Tibial nerve (tissue), 4 donors: Measurements from ENCODE around the gene NME1. TPM values are rescaled to one million over a fixed set of nuclear protein-coding genes. Genes with fewer than 3 reads are reported as not detected.

Source experiments
- DNase-seq, 2 donors: peaks; one replicate each; pipeline ENCODE4 v3.0.0-alpha.2; 2019; ENCODE audit warnings: low spot score in 2 of 2
- H3K27ac ChIP-seq, 4 donors: fragments of 200-600 bp; sonication (generic) in 3 of 4; one replicate each; pipeline ENCODE4 v1.5.1; 2017 to 2019; ENCODE audit warnings: mild to moderate bottlenecking in 1 of 4
- H3K27me3 ChIP-seq, 2 donors: fragments of 200-600 bp; sonication (generic) in 1 of 2; one replicate each; pipeline versions ENCODE4 v1.5.1 to v1.6.0; 2017 to 2019
- H3K36me3 ChIP-seq, 3 donors: fragments of 200-600 bp; sonication (generic); one replicate each; pipeline ENCODE4 v1.5.1; 2018 to 2019
- H3K4me1 ChIP-seq, 4 donors: fragments of 200-600 bp; sonication (generic) in 3 of 4; one replicate each; pipeline ENCODE4 v1.5.1; 2017 to 2019
- H3K4me3 ChIP-seq, 4 donors: fragments of 200-600 bp; sonication (generic) in 3 of 4; one replicate each; pipeline ENCODE4 v1.5.1; 2017 to 2019; ENCODE audit warnings: mild to moderate bottlenecking in 1 of 4, moderate library complexity in 1 of 4
- H3K9me3 ChIP-seq, 4 donors: fragments of 200-600 bp; sonication (generic) in 3 of 4; one replicate each; pipeline ENCODE4 v1.5.1; 2017 to 2019
- EP300 ChIP-seq, 2 donors: sonication (generic); formaldehyde crosslinking; IDR thresholded peaks; one replicate each; pipeline ENCODE4 v1.6.1; 2017; ENCODE audit warnings: antibody characterized with exemption in 2 of 2, mild to moderate bottlenecking in 1 of 2
- POLR2A ChIP-seq, 2 donors: fragments of 450-650 bp; IDR thresholded peaks; one replicate each; pipeline ENCODE4 v1.6.1; 2017; ENCODE audit warnings: antibody characterized with exemption in 2 of 2, mild to moderate bottlenecking in 2 of 2, moderate library complexity in 2 of 2
- WGBS, 2 donors: methylation state at CpG; one replicate each; pipeline ENCODE4 v1.1.5; 2018; 5-methylcytosine and 5-hydroxymethylcytosine counted together
- total RNA-seq, 4 donors: library from RNA; depleted of rRNA; stranded (reverse); fragments of >200 nt; gene quantifications; one replicate each; pipeline ENCODE4 v1.1.0, GENCODE V29; 2016
- TF ChIP-seq, protein P1 (sequence below), 5 experiments: fragments of 200-600 bp in 3 of 5; fragments of 450-650 bp in 2 of 5; sonication (generic) in 3 of 5; IDR thresholded peaks; one replicate each; pipeline ENCODE4 v1.5.1; 2016 to 2019; ENCODE audit warnings: antibody characterized with exemption in 5 of 5, mild to moderate bottlenecking in 3 of 5, moderate library complexity in 2 of 5

The NME1 gene
- total RNA-seq, 4 donors from 2014 or later = 12.7 to 105 (median 38.7) TPM

DNA sequence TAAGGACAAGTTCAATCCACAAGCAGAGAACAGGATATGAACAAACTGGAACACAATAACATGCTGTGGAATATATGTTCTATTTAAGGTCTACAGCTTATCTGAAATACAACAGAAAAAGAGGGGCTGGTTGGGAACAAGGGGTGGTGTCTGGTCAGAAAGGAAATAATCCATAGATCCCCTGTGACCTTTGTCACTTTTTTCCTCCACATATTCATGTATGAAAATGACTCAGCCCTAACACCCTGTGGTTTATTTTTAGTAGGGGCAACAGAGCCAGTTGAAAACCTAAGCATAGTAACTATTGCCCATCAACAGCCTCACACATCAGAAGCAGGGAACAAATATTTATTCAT lies 20.4 kb upstream of the NME1 start:
- Histone ChIP-seq H3K4me3 (no peak overlapping the region), H3K27me3 (no peaks in the 10 kb centered on the region), H3K4me1 (peaks cover 0 to 7% (median 2%) of the 10 kb centered on the region in 4 donors), H3K36me3 (no peaks in the 10 kb centered on the region), H3K9me3 (no peaks in the 10 kb centered on the region), H3K27ac (no peak overlapping the region)
- DNase-seq = no peak
- TF ChIP-seq, protein P1, sequence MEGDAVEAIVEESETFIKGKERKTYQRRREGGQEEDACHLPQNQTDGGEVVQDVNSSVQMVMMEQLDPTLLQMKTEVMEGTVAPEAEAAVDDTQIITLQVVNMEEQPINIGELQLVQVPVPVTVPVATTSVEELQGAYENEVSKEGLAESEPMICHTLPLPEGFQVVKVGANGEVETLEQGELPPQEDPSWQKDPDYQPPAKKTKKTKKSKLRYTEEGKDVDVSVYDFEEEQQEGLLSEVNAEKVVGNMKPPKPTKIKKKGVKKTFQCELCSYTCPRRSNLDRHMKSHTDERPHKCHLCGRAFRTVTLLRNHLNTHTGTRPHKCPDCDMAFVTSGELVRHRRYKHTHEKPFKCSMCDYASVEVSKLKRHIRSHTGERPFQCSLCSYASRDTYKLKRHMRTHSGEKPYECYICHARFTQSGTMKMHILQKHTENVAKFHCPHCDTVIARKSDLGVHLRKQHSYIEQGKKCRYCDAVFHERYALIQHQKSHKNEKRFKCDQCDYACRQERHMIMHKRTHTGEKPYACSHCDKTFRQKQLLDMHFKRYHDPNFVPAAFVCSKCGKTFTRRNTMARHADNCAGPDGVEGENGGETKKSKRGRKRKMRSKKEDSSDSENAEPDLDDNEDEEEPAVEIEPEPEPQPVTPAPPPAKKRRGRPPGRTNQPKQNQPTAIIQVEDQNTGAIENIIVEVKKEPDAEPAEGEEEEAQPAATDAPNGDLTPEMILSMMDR (IDR thresholded peaks at IDR 0.05) = no peak
- TF ChIP-seq EP300 (IDR thresholded peaks at IDR 0.05) (no peak), POLR2A (IDR thresholded peaks at IDR 0.05) (no peak)

DNA sequence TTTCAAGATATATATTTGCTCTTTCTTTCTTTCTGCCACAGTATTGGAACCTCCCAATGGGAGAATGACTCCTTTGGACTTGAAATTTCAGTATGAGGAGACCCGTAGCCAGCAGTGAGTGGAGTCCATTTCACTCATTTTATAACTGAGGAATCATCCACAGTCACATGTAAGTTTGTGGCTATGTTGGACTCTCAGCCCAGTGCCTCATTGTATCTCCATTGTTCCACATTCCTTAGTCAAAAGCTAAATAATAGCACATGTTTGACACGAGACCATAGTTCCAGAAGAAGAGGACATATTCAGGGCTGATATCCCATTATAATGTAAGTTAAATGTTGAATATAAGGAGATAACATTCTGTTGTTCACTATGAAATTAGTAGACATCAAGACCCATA lies 20.0 kb upstream of the NME1 start:
- peaks cover 0 to 3% (median 0%) of the 10 kb centered on the region in 4 donors for H3K4me1 ChIP-seq
- TF ChIP-seq EP300 (IDR thresholded peaks at IDR 0.05) (no peak), POLR2A (IDR thresholded peaks at IDR 0.05) (no peak)
- TF ChIP-seq, protein P1 (IDR thresholded peaks at IDR 0.05) = no peak
- no peaks in the 10 kb centered on the region for H3K9me3 ChIP-seq
- H3K27me3 ChIP-seq = no peaks in the 10 kb centered on the region
- no peak overlapping the region for H3K4me3 ChIP-seq
- no peak overlapping the region for H3K27ac ChIP-seq
- DNase-seq = no peak
- H3K36me3 ChIP-seq = no peaks in the 10 kb centered on the region
- 61 to 62% methylated on average over 2 of the region's 2 CpGs for WGBS, 2 donors

DNA sequence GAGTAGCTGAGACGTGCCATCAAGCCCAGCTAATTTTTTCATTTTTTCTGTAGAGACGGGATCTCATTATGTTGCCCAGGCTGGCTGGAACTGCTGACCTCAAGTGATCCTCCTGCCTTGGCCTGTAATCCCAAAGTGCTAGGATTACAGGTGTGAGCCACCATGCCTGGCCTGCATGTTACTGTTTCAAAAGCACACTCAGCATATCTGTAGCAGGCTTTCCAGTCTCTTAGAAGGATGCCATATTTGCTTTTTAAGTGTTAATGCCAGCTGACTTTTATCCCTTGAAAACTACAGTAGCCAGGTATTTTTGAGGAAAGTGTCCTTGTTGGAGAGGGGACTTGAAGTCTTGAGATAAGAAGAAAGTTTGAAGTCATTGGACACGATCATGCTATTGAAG lies 17.4 kb upstream of the NME1 start:
- WGBS, 2 donors = 85 to 94% methylated on average over 3 of the region's 3 CpGs
- no peaks in the 10 kb centered on the region for H3K36me3 ChIP-seq
- no peaks in the 10 kb centered on the region for H3K27me3 ChIP-seq
- TF ChIP-seq POLR2A (IDR thresholded peaks at IDR 0.05) = no peak
- peaks cover 0 to 3% (median 0%) of the 10 kb centered on the region in 4 donors for H3K4me1 ChIP-seq
- no peak overlapping the region for H3K4me3 ChIP-seq
- no peak for DNase-seq
- H3K27ac ChIP-seq = no peak overlapping the region
- no peaks in the 10 kb centered on the region for H3K9me3 ChIP-seq

DNA sequence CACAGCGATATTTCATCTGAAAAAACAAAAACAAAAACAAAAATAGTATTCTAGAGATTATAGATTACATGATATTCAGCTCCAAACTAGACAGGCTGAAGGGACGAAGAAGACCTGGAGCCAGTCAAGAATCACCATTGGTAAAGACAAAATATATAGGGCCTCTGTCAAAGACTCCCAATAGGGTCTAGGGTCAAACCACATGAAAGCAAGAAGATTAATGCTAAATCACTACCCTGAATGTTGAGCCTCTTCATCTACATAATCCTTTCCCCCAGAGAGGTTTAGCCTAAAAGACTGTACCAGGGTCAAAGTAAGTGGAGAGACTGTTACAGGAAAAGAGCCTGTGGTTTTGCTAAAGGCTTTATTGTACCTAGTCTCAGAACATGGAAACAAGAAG lies 10.8 kb upstream of the NME1 start:
- 91 to 97% methylated on average over 2 of the region's 2 CpGs for WGBS, 2 donors
- TF ChIP-seq, protein P1 (IDR thresholded peaks at IDR 0.05) = no peak
- no peak for TF ChIP-seq POLR2A (IDR thresholded peaks at IDR 0.05)
- TF ChIP-seq EP300 (IDR thresholded peaks at IDR 0.05) = no peak
- Histone ChIP-seq H3K9me3 (no peaks in the 10 kb centered on the region), H3K4me1 (peaks cover 0 to 16% (median 0%) of the 10 kb centered on the region in 4 donors), H3K4me3 (no peak overlapping the region), H3K36me3 (no peaks in the 10 kb centered on the region), H3K27me3 (no peaks in the 10 kb centered on the region), H3K27ac (no peak overlapping the region)
- DNase-seq = no peak

DNA sequence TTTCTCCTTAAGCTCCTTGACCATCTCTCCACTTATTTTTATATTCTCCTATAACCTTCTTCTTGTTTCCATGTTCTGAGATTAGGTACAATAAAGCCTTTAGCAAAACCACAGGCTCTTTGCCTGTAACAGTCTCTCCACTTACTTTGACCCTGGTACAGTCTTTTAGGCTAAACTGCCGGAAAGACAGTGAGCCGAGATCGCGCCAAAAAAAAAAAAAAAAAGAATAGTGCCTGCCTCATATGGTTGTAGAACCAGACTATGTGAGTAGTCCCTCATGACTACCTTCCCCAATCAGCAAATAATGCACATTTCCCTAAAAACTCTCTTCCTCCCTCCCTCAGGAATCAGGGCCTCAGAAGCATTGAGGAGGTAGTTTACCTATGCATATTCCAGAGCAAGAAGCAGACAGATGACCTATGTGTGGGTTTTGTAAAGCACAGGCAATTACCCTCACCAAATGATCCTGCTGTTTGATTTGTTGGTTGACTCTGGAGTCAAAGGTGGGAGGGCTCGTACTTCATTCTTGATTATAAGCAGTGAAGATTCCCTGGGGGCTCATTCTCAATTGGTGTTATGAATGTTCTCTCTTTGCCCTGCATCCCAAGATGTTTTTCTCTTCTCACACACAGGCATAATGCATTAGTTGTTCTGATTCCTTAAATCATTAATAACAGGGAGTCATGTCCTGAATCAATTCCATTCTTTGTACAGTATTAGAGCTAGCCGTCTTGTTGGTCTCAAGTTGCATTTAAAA lies 8.9 kb upstream of the NME1 start:
- WGBS, 2 donors = 25 to 27% methylated on average over 6 of the region's 6 CpGs
- DNase-seq = no peak
- Histone ChIP-seq H3K27ac (peak overlapping the region in 2 of 4 donors; percentile 9 to 29), H3K4me3 (no peak overlapping the region), H3K4me1 (peaks cover 0 to 16% (median 0%) of the 10 kb centered on the region in 4 donors), H3K36me3 (no peaks in the 10 kb centered on the region), H3K27me3 (no peaks in the 10 kb centered on the region), H3K9me3 (no peaks in the 10 kb centered on the region)
- TF ChIP-seq, protein P1 (IDR thresholded peaks at IDR 0.05) = no peak
- TF ChIP-seq POLR2A (IDR thresholded peaks at IDR 0.05) = no peak
- TF ChIP-seq EP300 (IDR thresholded peaks at IDR 0.05) = no peak
